HG03025 (cell line): ENCODE measurements around the gene PRKCA.

Source experiments
- ATAC-seq: cut with Tn5 transposase; IDR thresholded peaks from one replicate; pipeline ENCODE4 v1.9.1; 2021; ENCODE audit warnings: mild to moderate bottlenecking, moderate library complexity; ENCODE audit not compliant: unreplicated experiment, low FRiP score

The PRKCA gene

GRCh38 chr17:66406701-66407644 is 104.6 kb downstream of the PRKCA start:
- ATAC-seq, result no peak

DNA sequence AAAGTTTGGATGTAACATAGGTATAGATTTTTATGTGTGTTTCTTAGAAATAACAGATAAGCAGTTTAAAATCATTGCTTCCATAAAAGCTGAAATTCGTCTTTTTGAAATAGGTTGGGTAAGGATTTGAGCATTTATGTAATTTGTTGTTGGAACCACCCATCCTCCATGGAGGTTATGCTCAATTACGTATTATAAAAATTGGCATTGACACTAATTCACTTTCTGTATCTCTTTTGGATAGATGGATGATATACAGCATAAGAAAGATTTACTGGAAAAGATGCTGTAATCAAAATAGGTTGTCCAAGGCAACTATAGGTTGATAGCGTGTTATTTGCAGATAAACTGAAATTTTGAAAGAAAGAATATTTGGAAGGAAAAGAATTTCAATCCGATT is 105.5 kb downstream of the PRKCA start:
- no peak for ATAC-seq

DNA sequence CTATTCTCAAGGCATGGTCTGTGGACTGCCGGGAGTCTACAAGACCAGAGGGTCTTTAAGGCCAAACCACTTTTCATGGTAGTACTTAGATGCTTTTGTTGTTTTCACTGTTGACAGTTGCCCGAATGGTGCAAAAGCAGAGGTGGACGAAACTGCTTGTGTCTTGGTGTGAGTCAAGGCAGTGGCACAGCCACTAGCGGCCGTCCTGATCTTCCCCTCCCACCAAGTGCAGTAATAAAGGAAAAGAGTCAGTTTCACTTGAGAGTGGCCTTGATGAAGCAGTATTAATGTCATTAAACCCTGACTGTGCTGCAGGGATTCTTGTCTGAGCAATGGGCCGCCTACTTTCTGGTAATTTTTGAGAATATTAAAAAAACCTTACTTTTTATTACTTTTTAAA is 109.1 kb downstream of the PRKCA start:
- no peak for ATAC-seq

- no peak for ATAC-seq
Measured at GRCh38 chr17:66412857-66413558, 110.6 kb downstream of the PRKCA start.

DNA sequence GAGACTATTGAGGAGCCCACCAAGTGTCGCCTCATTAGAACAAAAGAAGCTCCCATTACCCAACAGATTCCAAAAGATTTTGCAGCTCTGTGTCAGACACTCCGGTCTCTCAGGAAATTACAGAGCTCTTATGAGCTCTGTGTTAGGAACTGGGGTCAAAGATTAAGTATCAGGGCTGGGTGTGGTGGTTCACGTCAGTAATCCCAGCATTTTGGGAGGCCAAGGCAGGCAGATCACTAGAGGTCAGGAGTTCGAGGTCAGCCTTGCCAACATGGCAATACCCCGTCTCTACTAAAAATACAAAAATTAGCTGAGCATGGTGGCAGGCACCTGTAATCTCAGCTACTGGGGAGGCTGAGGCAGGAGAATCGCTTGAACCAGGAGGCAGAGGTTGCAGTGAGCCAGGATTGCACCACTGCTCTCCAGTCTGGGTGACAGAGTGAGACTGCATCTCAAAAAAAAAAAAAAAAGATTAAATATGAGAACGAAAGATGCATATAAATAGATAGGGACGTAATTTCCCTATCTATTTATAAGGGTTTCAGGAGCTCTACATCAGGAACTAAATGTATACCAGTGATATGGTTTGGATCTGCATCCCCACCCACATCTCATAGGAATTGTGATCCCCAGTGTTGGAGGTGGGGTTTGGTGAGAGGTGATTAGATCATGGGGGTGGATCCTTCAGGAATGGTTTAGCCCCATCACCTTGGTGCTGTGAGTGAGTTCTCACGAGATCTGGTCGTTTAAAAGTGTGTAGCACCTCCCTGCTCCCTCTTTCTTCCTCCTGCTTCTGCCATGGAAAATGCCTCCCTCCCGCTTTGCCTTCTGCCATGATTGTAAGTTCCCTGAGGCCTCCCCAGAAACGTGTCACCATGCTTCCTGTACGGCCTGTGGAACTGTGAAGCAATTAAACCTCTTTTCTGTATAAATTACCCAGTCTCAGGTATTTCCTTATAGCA is 111.4 kb downstream of the PRKCA start:
- ATAC-seq, result no peak

DNA sequence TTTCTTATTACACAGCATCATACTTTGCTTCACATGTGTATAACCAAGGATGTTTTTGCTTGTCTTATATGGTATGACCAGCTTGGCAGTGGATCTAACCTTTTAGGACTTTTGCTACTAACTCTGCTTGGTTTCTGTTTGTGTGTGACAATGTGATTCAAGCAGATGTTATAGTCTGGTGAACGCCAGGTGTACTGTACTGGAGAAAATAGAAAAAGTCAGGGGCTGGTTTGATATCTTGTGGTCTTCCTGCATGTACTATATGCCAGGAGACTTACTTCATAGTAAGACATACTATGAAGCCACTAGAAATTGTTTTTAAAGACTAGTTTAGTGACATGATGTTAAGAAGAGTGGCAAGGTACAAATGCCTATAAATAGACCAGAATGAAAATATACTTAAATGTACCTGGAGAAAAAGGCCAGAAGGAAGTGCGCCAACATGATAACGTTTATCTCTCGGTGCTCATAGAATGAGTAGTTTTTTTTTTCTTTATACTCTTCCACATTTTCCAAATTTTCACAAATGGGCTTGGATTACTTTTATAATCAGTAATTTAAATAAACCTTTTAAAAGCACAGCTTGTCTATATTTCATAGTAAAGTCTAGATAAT is 112.3 kb downstream of the PRKCA start:
- ATAC-seq, result no peak

- ATAC-seq, result no peak
Measured at GRCh38 chr17:66415366-66416206, 113.2 kb downstream of the PRKCA start.

DNA sequence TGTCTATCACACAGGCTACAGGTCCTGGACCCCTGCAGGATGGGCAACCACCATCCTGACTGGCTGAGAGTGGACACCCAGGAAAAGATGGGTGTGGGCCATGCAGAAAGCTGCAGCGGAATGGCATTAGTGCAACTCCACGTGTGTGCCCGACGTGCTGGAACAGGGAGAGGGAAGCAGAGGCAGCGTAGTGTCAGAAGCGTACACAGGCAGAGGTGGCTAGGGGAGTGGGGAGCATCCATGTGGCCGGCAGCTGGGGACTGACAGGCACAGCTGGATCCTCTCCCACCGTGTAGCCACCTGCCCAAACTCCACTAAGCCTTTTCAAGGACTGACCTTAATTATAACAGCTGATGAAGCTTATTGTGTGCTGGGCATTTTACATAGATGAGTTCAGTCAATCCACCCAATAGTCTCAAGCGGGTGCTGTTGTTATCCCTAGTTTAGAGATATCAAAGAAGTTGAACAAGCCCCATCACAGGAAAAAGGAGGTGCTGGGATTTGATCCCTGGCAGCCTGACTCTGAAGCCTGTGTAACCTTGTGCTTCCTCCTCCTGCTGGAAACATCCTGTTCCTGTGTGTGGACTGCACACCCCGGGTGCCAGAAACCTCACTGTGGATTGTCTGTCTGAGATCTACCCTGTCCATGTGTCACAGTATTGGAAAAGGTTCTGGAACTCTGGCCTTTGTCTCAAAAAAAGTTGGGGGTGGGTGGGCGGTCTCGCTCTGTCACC is 114.0 kb downstream of the PRKCA start:
- no peak for ATAC-seq

DNA sequence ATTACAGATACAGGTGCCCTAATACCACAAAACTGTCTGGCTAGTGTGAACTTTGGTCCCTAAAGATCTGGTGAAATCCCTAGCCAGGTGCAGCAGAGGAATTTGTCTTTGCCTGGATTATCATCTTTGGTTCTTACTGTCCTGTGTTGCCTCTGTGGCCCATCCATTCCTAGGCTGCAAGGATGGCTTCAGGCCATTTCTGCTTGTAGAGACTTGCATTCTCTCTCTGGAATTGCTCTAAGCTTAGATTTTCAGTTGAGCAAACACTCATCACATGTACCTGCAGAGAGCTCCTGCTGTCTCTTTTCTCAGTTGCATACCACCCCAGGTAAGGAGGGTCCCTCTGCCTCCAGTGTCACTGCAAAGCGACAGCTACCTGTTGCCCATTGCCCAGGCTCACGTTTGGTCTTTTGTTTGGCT is 114.9 kb downstream of the PRKCA start:
- no peak for ATAC-seq

DNA sequence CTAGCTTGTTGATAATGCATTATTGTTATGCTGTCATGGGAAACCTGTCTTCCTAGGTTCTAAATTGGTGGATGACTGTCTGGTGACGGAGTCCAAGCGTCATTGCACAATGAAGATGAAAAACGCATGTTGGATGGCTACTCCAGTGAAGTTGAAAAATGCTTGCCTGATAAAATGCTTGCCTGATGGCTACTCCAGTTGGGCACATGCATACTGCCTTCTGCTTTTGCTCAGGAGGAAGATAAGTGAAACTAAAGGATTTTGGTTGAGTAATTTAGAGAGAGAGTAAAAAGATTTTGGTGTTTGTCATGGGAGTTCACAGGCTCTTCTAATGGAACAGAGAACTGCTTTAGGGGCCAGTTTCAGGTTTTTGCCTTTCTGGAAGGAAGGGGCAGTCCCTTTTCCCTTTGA is 118.6 kb downstream of the PRKCA start:
- ATAC-seq, result no peak

GRCh38 chr17:66422186-66422585 is 119.8 kb downstream of the PRKCA start:
- no peak for ATAC-seq

- no peak for ATAC-seq
Measured at GRCh38 chr17:66423056-66423955, 120.9 kb downstream of the PRKCA start.

DNA sequence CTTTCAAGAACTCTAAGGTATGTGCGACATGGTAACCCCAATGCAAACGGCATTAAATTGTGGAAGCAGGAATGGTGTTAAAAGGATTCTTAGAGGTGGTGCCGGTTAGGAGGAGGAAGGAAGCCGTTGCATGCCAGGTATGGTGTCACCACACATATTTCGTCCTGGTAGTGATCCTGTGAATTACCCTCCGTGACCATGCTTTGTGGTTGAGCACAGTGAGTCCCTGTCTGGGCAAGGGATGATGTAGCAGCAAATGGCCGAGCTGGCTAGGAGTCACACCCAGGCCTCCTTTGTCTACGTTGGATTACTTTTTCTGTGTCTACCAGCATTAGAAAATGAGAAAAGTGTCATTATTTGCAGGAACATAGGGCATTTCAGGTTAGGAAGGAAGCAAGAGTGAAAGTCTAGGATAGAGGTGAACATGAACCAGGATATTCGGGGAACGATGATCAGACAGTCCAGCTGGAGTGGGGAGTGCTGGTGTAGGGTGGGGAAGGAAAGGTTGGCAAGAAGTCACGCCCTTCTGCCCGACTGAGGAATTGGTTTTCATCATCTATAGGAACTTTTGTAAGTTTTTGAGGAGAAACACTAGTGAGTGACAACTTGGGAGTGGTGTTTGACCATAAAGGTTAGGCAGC is 123.5 kb downstream of the PRKCA start:
- no peak for ATAC-seq

DNA sequence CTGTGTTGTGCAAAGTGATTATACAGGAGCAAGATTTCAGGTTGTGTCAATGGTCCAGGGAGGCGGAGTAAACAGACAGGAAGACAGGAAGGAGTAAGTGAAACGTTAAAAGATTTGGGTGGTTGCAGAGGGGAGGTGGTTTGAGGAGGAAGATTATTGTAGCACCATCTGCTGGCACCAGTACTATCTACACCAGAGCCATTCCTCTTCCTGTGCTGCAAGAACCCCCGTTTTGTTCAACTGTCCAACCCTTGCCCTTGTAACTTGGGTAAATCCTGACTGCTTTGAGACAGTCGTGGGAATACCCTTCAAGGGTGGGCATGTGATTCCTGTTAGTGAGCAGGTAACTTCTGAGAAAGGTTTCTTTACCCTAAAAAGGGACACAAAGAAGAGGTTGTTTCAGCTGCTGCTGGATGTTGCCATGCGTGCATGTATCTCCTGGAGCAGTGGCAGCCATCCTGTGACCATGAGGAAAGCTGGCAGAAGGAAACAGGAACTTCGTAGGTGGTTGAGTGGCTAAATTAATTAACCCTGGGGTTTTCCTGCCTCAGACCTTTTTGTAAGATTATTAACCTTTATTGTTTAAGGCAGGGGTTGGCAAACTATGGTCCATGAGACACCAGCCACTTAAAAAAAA is 124.1 kb downstream of the PRKCA start:
- ATAC-seq, result no peak

GRCh38 chr17:66427134-66427533 is 124.7 kb downstream of the PRKCA start:
- no peak for ATAC-seq

GRCh38 chr17:66429680-66430079 is 127.3 kb downstream of the PRKCA start:
- ATAC-seq, result no peak
